Heart left ventricle (tissue), 16 donors: ENCODE measurements around the gene PARS2. TPM values are rescaled to one million over a fixed set of nuclear protein-coding genes. Genes with fewer than 3 reads are reported as not detected.
A peak's percentile ranks its signal among the peaks of the same experiment; 100 is the strongest.

Experiments used
- ATAC-seq, 4 donors: fragments of 200-7000 bp; cut with Tn5 transposase; one replicate each; pipeline ENCODE4 v1.9.1; 2020 to 2022; ENCODE audit warnings: moderate library complexity in 4 of 4, mild to moderate bottlenecking in 3 of 4, moderate number of reproducible peaks in 1 of 4
- DNase-seq, 5 donors: peaks; one replicate each; pipeline ENCODE4 v3.0.0-alpha.2; 2020
- H3K27ac ChIP-seq, 12 donors: fragments of 200-600 bp; sonication (generic) in 4 of 12; one replicate each; pipeline versions ENCODE4 v1.5.0 to v1.8.0; 2016 to 2022; ENCODE audit warnings: mild to moderate bottlenecking in 2 of 12
- H3K27me3 ChIP-seq, 9 donors: fragments of 200-600 bp; sonication (generic) in 2 of 9; one replicate each; pipeline versions ENCODE4 v1.5.1 to v1.8.0; 2016 to 2022; ENCODE audit warnings: mild to moderate bottlenecking in 3 of 9
- H3K36me3 ChIP-seq, 9 donors: fragments of 200-600 bp; sonication (generic) in 2 of 9; one replicate each; pipeline versions ENCODE4 v1.5.0 to v1.8.0; 2018 to 2022; ENCODE audit warnings: mild to moderate bottlenecking in 2 of 9
- H3K4me1 ChIP-seq, 12 donors: fragments of 200-600 bp; sonication (generic) in 4 of 12; one replicate each; pipeline versions ENCODE4 v1.5.0 to v1.8.0; 2016 to 2022; ENCODE audit warnings: mild to moderate bottlenecking in 3 of 12
- H3K4me3 ChIP-seq, 12 donors: fragments of 200-600 bp; sonication (generic) in 4 of 12; one replicate each; pipeline versions ENCODE4 v1.5.0 to v1.8.0; 2017 to 2022; ENCODE audit warnings: mild to moderate bottlenecking in 9 of 12, moderate library complexity in 4 of 12
- H3K9me3 ChIP-seq, 12 donors: fragments of 200-600 bp; sonication (generic) in 4 of 12; one replicate each; pipeline versions ENCODE4 v1.5.0 to v1.8.0; 2016 to 2022; ENCODE audit warnings: mild to moderate bottlenecking in 1 of 12
- POLR2A ChIP-seq, 2 donors: fragments of 450-650 bp; IDR thresholded peaks; one replicate each; pipeline ENCODE4 v1.6.1; 2017; ENCODE audit warnings: antibody characterized with exemption in 2 of 2, mild to moderate bottlenecking in 2 of 2, moderate library complexity in 2 of 2
- WGBS, 4 donors: extraction: QIAGEN DNeasy Blood & Tissue Kit in 2 of 4; methylation state at CpG; one replicate each; pipeline versions ENCODE4 v1.1.5 to v1.1.7; 2013 to 2018; 5-methylcytosine and 5-hydroxymethylcytosine counted together
- intact Hi-C, 10 donors: fragments of 100-400 bp; cut with DNase I; formaldehyde crosslinking; loops; one replicate each; pipeline versions ENCODE4 v1.11.1 to v1.14.2; 2022
- polyA plus RNA-seq, 2 donors: library from polyadenylated mRNA; stranded (reverse); fragments of 200-250 nt; gene quantifications; one replicate each; pipeline ENCODE4 v1.2.3, GENCODE V29; 2013
- total RNA-seq, 9 donors: library from RNA; depleted of rRNA in 2 of 9; stranded (reverse); fragments of >200 nt in 2 of 9; fragmentation: NEBNext Ultra II Directional in 3 of 9; extraction: Animal tissue kit (Norgen Biotek cat#: 25700) in 3 of 9; gene quantifications; one replicate each; pipeline versions ENCODE4 v1.1.0 to v1.2.4, GENCODE V29; 2016 to 2023
- TF ChIP-seq, protein P1 (sequence below), 12 donors: fragments of 200-600 bp; sonication (generic) in 4 of 12; IDR thresholded peaks; one replicate each; pipeline versions ENCODE4 v1.5.0 to v1.8.0; 2018 to 2022; ENCODE audit warnings: antibody characterized with exemption in 12 of 12, mild to moderate bottlenecking in 5 of 12
- donor health status: ischemic (EF 13 %, LVEDD 7.1; RV severe dilation, severe dysfunction).
- donor health status: healthy with polysubstance abuse.
- donor health status: DM: no; HTN: yes; CAD: no.
- donor health status: DM: no; HTN: no; CAD: no.
- donor health status: ischemic (EF 25% LVEDD 6.9; RV normal size, moderate dysfunction).
- donor health status: ischemic (EF 25% LVEDD 5.7; RV mildly dilated, moderate dysfunction).
- donor health status: healthy.
- donor health status: DM: yes; HTN: yes; CAD: no.
- donor health status: ischemic (EF 35%, LVEDD 5.7; RV mildly dilated, moderate dysfunction).
- donor health status: nonischemic (EF 11% LVEDD 7.7; RV severe dilation, severe dysfunction).
- donor health status: DM: yes; HTN: yes; CAD: no.
- donor health status: PGD.
- donor health status: ischemic (EF 29% LVEDD 5.4; RV normal size, mild dysfunction).
- donor health status: nonischemic (EF 23%, LVEDD 6.1; RV moderate dilation, normal function).

PARS2 gene
- total and polyA plus RNA-seq, 11 donors = 1.7 to 7.7 (median 4.7) TPM

DNA sequence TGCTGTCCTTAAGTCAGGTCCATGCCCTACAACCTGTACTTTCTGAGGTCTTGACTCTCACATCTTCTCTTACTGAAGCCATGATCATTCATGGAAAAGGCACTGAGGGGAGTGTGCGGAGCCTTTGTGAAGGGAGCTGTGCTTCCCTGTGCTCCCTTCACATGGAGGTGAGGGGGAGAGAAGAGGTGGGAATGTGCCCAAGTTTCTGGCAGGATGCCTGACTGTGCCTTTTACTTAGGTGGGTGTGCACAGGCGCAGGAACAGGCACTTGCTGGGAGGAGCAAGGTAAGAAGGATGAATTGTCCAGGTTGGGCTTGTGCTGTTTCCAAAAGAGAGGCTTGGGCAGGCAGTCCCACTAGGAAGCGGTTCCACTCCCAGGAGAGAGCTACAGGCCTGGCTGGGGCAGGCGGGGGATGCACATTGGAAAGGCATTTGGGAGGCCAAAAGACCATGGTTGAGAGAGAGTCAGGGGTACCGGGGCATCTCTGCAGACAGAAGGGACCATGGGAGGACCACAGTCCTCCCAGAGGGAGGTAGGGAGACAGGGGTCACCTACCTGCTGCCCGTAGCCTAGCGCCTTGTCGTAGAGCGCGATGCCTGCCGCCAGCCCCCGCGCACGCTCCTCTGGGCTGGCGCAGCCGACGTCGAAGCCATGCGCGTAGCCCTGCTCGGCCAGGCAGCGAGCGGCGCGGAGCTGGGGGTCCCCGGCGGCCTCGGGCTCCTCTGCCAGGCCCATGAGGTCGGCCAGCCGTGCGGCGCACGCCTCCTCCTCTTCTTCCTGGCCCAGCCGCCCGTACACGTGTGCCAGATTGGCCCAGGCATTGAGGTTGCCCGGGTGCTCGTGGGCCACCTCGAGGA is 35.9 kb upstream of the PARS2 start:
- H3K27ac ChIP-seq = peak overlapping the region in 2 of 12 donors; percentile 43 to 49
- peaks cover 0 to 42% (median 19%) of the 10 kb centered on the region in 9 donors for H3K27me3 ChIP-seq
- ATAC-seq (no peak), DNase-seq (no peak)
- intact Hi-C loops = loop anchor here in 5 of 10 donors (10.0 kb wide), 2 partner anchors 305 to 725 kb away; no protein-coding TSS in a partner anchor
- H3K36me3 ChIP-seq = no peaks in the 10 kb centered on the region
- TF ChIP-seq POLR2A (IDR thresholded peaks at IDR 0.05) = no peak
- peak overlapping the region in 9 of 12 donors; percentile 13 to 61 (median 39) for H3K4me3 ChIP-seq
- no peaks in the 10 kb centered on the region for H3K9me3 ChIP-seq
- peaks cover 0 to 21% (median 5%) of the 10 kb centered on the region in 12 donors for H3K4me1 ChIP-seq
- WGBS, 4 donors = 36 to 95% (median 48%) methylated on average over 5 to 39 of the region's 39 CpGs

DNA sequence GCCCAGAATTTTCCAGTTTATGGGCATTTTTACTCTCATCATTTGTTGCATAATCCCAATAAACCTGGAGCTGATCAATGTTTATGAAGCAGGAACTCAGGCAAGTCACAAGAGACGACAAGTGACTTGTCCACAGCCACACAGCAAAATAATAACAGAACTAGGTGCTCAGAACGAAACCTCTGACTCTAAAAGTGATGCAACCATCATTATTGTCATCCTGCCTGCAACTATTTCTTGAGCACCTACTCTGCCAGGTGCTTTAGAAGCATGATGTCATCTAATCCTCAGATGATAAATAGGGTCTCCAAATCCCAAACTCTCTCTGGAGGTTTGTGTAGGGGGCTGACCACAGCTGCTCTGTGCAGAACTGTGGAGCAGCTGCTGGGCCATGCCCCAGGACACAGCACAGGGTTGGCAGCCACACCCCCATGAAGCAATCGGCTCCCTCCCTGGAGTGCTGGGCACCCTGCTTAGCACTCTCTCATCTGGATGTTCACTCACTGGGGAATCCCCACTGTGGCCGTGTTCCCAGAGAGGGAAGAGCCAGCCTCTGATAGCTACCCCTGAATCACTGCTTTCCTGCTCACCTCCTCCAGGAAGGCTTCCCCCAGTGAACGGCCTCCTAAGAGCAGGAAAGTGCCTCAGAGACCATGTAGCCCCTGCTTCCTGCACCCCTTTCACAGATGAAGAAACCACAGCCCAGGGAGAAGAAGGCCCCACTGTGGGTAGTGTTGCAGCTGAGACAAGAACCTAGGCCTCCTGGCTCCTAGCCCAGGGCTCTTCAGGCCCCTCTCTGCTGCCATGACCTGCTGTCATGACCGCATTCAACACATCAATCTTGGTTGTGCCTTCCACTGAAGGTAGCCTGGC is 34.7 kb upstream of the PARS2 start:
- WGBS, 4 donors = 56 to 75% (median 62%) methylated on average over 4 to 6 of the region's 6 CpGs
- peak overlapping the region in 1 of 12 donors; percentile 16 for H3K4me3 ChIP-seq
- H3K27me3 ChIP-seq = peaks cover 0 to 40% (median 19%) of the 10 kb centered on the region in 9 donors
- TF ChIP-seq, protein P1, sequence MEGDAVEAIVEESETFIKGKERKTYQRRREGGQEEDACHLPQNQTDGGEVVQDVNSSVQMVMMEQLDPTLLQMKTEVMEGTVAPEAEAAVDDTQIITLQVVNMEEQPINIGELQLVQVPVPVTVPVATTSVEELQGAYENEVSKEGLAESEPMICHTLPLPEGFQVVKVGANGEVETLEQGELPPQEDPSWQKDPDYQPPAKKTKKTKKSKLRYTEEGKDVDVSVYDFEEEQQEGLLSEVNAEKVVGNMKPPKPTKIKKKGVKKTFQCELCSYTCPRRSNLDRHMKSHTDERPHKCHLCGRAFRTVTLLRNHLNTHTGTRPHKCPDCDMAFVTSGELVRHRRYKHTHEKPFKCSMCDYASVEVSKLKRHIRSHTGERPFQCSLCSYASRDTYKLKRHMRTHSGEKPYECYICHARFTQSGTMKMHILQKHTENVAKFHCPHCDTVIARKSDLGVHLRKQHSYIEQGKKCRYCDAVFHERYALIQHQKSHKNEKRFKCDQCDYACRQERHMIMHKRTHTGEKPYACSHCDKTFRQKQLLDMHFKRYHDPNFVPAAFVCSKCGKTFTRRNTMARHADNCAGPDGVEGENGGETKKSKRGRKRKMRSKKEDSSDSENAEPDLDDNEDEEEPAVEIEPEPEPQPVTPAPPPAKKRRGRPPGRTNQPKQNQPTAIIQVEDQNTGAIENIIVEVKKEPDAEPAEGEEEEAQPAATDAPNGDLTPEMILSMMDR (IDR thresholded peaks at IDR 0.05) = no peak
- TF ChIP-seq POLR2A (IDR thresholded peaks at IDR 0.05) = no peak
- H3K36me3 ChIP-seq = no peaks in the 10 kb centered on the region
- intact Hi-C loops = no loop called here
- H3K9me3 ChIP-seq = no peaks in the 10 kb centered on the region
- H3K4me1 ChIP-seq = peaks cover 0 to 14% (median 5%) of the 10 kb centered on the region in 12 donors
- H3K27ac ChIP-seq = no peak overlapping the region
- ATAC-seq = no peak
- DNase-seq = no peak

DNA sequence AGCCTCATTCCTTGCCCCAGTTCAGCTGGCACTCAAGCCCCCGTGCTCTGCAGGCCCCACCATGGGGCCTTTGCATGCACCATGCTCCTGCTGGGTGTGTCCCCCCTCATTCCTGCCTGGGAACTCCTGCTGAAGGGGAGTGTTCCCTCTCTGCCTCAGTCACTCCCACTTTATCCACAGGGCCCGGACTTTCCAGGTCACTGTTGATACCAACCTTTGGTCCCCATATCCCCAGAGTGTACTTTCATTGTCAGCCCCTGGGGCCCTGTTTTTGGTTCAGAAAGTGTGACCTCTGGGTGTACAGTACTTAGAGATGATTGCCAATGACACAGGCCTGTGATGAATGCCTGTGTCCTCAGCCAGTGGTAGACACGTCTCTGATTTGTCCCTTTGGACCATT is 33.9 kb upstream of the PARS2 start:
- intact Hi-C loops = no loop called here
- Histone ChIP-seq H3K9me3 (no peaks in the 10 kb centered on the region), H3K27me3 (peaks cover 0 to 39% (median 19%) of the 10 kb centered on the region in 9 donors), H3K4me1 (peaks cover 0 to 14% (median 5%) of the 10 kb centered on the region in 12 donors), H3K4me3 (no peak overlapping the region), H3K36me3 (no peaks in the 10 kb centered on the region), H3K27ac (no peak overlapping the region)
- DNase-seq (no peak), ATAC-seq (no peak)
- WGBS, 4 donors = 50 to 72% (median 70%) methylated on average over 3 of the region's 3 CpGs
- TF ChIP-seq, protein P1 (IDR thresholded peaks at IDR 0.05) = no peak
- TF ChIP-seq POLR2A (IDR thresholded peaks at IDR 0.05) = no peak

DNA sequence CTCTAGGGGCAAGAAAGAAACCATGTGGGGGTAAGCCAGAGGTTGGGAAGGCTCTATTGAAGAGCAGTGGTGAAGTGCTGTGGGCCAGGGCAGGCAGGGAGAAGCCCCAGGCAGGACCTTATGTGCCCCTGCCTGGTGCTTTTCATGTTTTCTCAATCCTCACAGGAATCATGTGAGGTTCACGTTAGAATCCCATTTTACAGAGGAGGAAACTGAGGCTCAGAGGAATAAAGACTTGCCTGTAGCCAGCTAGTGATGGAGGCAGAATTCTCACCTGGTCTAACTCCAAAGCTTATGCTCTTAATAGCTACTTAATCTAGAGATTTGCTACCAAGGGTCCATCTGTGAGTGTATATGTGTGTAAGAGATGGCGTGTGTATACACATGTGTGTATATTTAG is 32.6 kb upstream of the PARS2 start:
- Histone ChIP-seq H3K27me3 (peaks cover 0 to 41% (median 15%) of the 10 kb centered on the region in 9 donors), H3K4me1 (peaks cover 0 to 14% (median 5%) of the 10 kb centered on the region in 12 donors), H3K9me3 (peaks cover 0 to 7% (median 1%) of the 10 kb centered on the region in 12 donors), H3K4me3 (no peak overlapping the region), H3K36me3 (no peaks in the 10 kb centered on the region), H3K27ac (no peak overlapping the region)
- TF ChIP-seq, protein P1 (IDR thresholded peaks at IDR 0.05) = no peak
- TF ChIP-seq POLR2A (IDR thresholded peaks at IDR 0.05) = no peak
- ATAC-seq (no peak), DNase-seq (no peak)
- intact Hi-C loops = no loop called here
- 78 to 94% (median 91%) methylated on average over 2 of the region's 2 CpGs for WGBS, 4 donors
